H1 (cell line): Measurements from ENCODE around the gene SCP2. TPM values are rescaled to one million over a fixed set of nuclear protein-coding genes. Genes with fewer than 3 reads are reported as not detected.

ENCODE experiments used
- CTCF ChIA-PET: fragments of 300-600 bp; sonication (Branson Sonifier 250); formaldehyde crosslinking; loops from one replicate; lab custom pipeline; 2021; ENCODE audit not compliant: partially characterized antibody; lab: Charles Lee
- POLR2A ChIA-PET: fragments of 300-600 bp; sonication (Branson Sonifier 250); formaldehyde crosslinking; loops from one replicate; lab custom pipeline; 2021; ENCODE audit warnings: inconsistent platforms; ENCODE audit not compliant: partially characterized antibody; lab: Charles Lee
- DNase-seq, 2 experiments: peaks; one replicate each; pipeline versions ENCODE4 v3.0.0 to v3.0.0-alpha.2; 2010 to 2022; ENCODE audit warnings: low spot score in 2 of 2, low read depth in 1 of 2, mixed read lengths in 1 of 2
- FAIRE-seq: peaks from 2 replicates; lab custom pipeline; 2011; peaks lifted over from hg19 to GRCh38; lab: Jason Lieb, UNC
- H2AFZ ChIP-seq: 2 replicates; pipeline ENCODE4 v1.8.1; 2012; ENCODE audit warnings: low read length, inconsistent platforms
- H2AK5ac ChIP-seq: 2 replicates; pipeline ENCODE4 v1.6.1; 2013; ENCODE audit warnings: low read depth, low read length
- H2BK120ac ChIP-seq: replicated peaks from 2 replicates; pipeline ENCODE3; 2013; ENCODE audit warnings: low read depth, low read length, inconsistent platforms
- H2BK12ac ChIP-seq: 2 replicates; pipeline ENCODE4 v1.6.1; 2013; ENCODE audit warnings: low read depth, low read length
- H2BK15ac ChIP-seq: 2 replicates; pipeline ENCODE4 v1.6.1; 2013; ENCODE audit warnings: low read length
- H2BK20ac ChIP-seq: 2 replicates; pipeline ENCODE4 v1.6.1; 2013; ENCODE audit warnings: low read length
- H2BK5ac ChIP-seq: 2 replicates; pipeline ENCODE4 v1.6.1; 2013; ENCODE audit warnings: low read depth, low read length
- H3K14ac ChIP-seq: 2 replicates; pipeline ENCODE4 v1.6.1; 2013; ENCODE audit warnings: inconsistent platforms; ENCODE audit not compliant: insufficient read length
- H3K18ac ChIP-seq: 2 replicates; pipeline ENCODE4 v1.6.1; 2013; ENCODE audit warnings: low read length; ENCODE audit errors: extremely low read depth
- H3K23ac ChIP-seq: 2 replicates; pipeline ENCODE4 v1.6.1; 2013; ENCODE audit warnings: inconsistent platforms; ENCODE audit not compliant: insufficient read length
- H3K23me2 ChIP-seq: 2 replicates; pipeline ENCODE4 v1.6.1; 2013; ENCODE audit warnings: low read depth, low read length
- H3K27ac ChIP-seq: 2 replicates; pipeline ENCODE4 v1.6.1; 2011; ENCODE audit warnings: low read depth, low read length, inconsistent platforms
- H3K27me3 ChIP-seq, 4 experiments: replicated peaks in 1 of 4; 1 replicate in 1 of 4; 2 replicates in 3 of 4; pipeline versions ENCODE4 v1.6.1 to v1.8.1; 2011 to 2013; ENCODE audit warnings: low read length in 3 of 4, mild to moderate bottlenecking in 3 of 4, inconsistent platforms in 2 of 4, mixed read lengths in 2 of 4, moderate library complexity in 1 of 4; ENCODE audit not compliant: control insufficient read depth in 3 of 4, insufficient read depth in 3 of 4; ENCODE audit errors: extremely low read depth in 1 of 4
- H3K36me3 ChIP-seq, 4 experiments: 2 replicates each; pipeline versions ENCODE4 v1.6.1 to v1.8.1; 2011 to 2013; ENCODE audit warnings: mild to moderate bottlenecking in 4 of 4, low read length in 3 of 4, moderate library complexity in 2 of 4, control low read depth in 1 of 4, inconsistent platforms in 1 of 4; ENCODE audit not compliant: insufficient read depth in 4 of 4, control insufficient read depth in 2 of 4
- H3K4ac ChIP-seq: replicated peaks from 2 replicates; pipeline ENCODE3; 2013; ENCODE audit warnings: low read length, low read depth, mixed read lengths, inconsistent platforms; ENCODE audit not compliant: insufficient read length
- H3K4me1 ChIP-seq, 4 experiments: replicated peaks in 1 of 4; 1 replicate in 1 of 4; 2 replicates in 3 of 4; pipeline versions ENCODE4 v1.6.1 to v1.8.1; 2011 to 2013; ENCODE audit warnings: low read length in 3 of 4, inconsistent platforms in 2 of 4, mixed read lengths in 1 of 4; ENCODE audit not compliant: insufficient read depth in 4 of 4, control insufficient read depth in 3 of 4
- H3K4me2 ChIP-seq, 2 experiments: 2 replicates each; pipeline versions ENCODE4 v1.6.1 to v1.8.1; 2011 to 2013; ENCODE audit warnings: low read depth in 2 of 2, low read length in 2 of 2, control low read depth in 1 of 2, inconsistent platforms in 1 of 2, mild to moderate bottlenecking in 1 of 2; ENCODE audit not compliant: insufficient read depth in 1 of 2
- H3K4me3 ChIP-seq, 4 experiments: fragments of 200-600, 300-600 bp in 1 of 4; sonication (generic), shearing (Covaris generic), sonication (Bioruptor Twin) in 1 of 4; 2 replicates each; pipeline versions ENCODE4 v1.5.1 to v1.8.1; 2011 to 2016; ENCODE audit warnings: low read length in 4 of 4, low read depth in 3 of 4, control low read depth in 2 of 4, inconsistent platforms in 2 of 4, mild to moderate bottlenecking in 2 of 4, mixed read lengths in 1 of 4, moderate library complexity in 1 of 4; ENCODE audit not compliant: insufficient read depth in 2 of 4; ENCODE audit errors: extremely low read depth in 1 of 4
- H3K56ac ChIP-seq: replicated peaks from 2 replicates; pipeline ENCODE3; 2013; ENCODE audit warnings: low read depth, mild to moderate bottlenecking, mixed read lengths, low read length, inconsistent platforms; ENCODE audit not compliant: insufficient read length
- H3K79me1 ChIP-seq: 2 replicates; pipeline ENCODE4 v1.6.1; 2013; ENCODE audit warnings: low read depth, low read length, control low read depth
- H3K79me2 ChIP-seq, 2 experiments: 2 replicates each; pipeline versions ENCODE4 v1.6.1 to v1.8.1; 2012 to 2013; ENCODE audit warnings: low read length in 2 of 2, mild to moderate bottlenecking in 2 of 2, inconsistent platforms in 1 of 2; ENCODE audit not compliant: insufficient read depth in 2 of 2, control insufficient read depth in 1 of 2
- H3K9ac ChIP-seq, 4 experiments: replicated peaks in 1 of 4; 1 replicate in 1 of 4; 2 replicates in 3 of 4; pipeline versions ENCODE4 v1.6.1 to v1.8.1; 2011 to 2013; ENCODE audit warnings: low read depth in 3 of 4, low read length in 3 of 4, control low read depth in 2 of 4, mild to moderate bottlenecking in 2 of 4, moderate library complexity in 2 of 4, inconsistent platforms in 1 of 4; ENCODE audit errors: extremely low read depth in 1 of 4
- H3K9me3 ChIP-seq, 2 experiments: 2 replicates each; pipeline versions ENCODE4 v1.6.1 to v1.8.1; 2012 to 2013; ENCODE audit warnings: mild to moderate bottlenecking in 2 of 2, moderate library complexity in 2 of 2, control low read depth in 1 of 2, inconsistent platforms in 1 of 2, low read depth in 1 of 2, low read length in 1 of 2, mixed read lengths in 1 of 2; ENCODE audit not compliant: insufficient read depth in 2 of 2
- H4K20me1 ChIP-seq, 2 experiments: replicated peaks in 1 of 2; 2 replicates each; pipeline versions ENCODE3 to v1.8.1; 2011 to 2013; ENCODE audit warnings: inconsistent platforms in 2 of 2, low read length in 2 of 2, mild to moderate bottlenecking in 1 of 2; ENCODE audit not compliant: insufficient read depth in 2 of 2, control insufficient read depth in 1 of 2
- H4K5ac ChIP-seq: 2 replicates; pipeline ENCODE4 v1.6.1; 2013; ENCODE audit warnings: low read length, low read depth, mixed read lengths, inconsistent platforms; ENCODE audit not compliant: insufficient read length
- H4K8ac ChIP-seq: 2 replicates; pipeline ENCODE4 v1.8.0; 2013; ENCODE audit warnings: mild to moderate bottlenecking, moderate library complexity, low read length, inconsistent platforms; ENCODE audit not compliant: insufficient read depth; ENCODE audit errors: extremely low read depth
- H4K91ac ChIP-seq: replicated peaks from 2 replicates; pipeline ENCODE3; 2013; ENCODE audit warnings: low read length, mixed read lengths, inconsistent platforms; ENCODE audit not compliant: insufficient read length
- ATF3 ChIP-seq: IDR thresholded peaks from 2 replicates; pipeline ENCODE4 v1.6.1; 2011; ENCODE audit warnings: low read depth, mild to moderate bottlenecking, low read length; ENCODE audit not compliant: insufficient read depth
- BRCA1 ChIP-seq: IDR thresholded peaks from 2 replicates; pipeline ENCODE4 v1.6.1; 2012; ENCODE audit warnings: low read depth, low read length, improper control_type of control experiment
- CHD1 ChIP-seq: IDR thresholded peaks from 2 replicates; pipeline ENCODE4 v1.6.1; 2012; ENCODE audit warnings: low read depth, low read length, improper control_type of control experiment
- GABPA ChIP-seq: IDR thresholded peaks from 2 replicates; pipeline ENCODE4 v1.6.1; 2011; ENCODE audit warnings: mild to moderate bottlenecking, low read length, moderate library complexity, borderline replicate concordance; ENCODE audit not compliant: insufficient read depth
- HDAC6 ChIP-seq: IDR thresholded peaks from one replicate; pipeline ENCODE4 v1.7.1; 2012; ENCODE audit warnings: low read depth, mild to moderate bottlenecking, inconsistent platforms, low read length, moderate library complexity
- NANOG ChIP-seq: IDR thresholded peaks from 2 replicates; pipeline ENCODE4 v1.6.1; 2011; ENCODE audit warnings: low read length, low read depth, mild to moderate bottlenecking, inconsistent platforms; ENCODE audit not compliant: insufficient read depth, poor library complexity, severe bottlenecking
- POLR2AphosphoS5 ChIP-seq: IDR thresholded peaks from 2 replicates; pipeline ENCODE4 v1.6.1; 2011; ENCODE audit warnings: low read depth, low read length
- POU5F1 ChIP-seq: IDR thresholded peaks from 2 replicates; pipeline ENCODE4 v1.6.1; 2011; ENCODE audit warnings: low read depth, mild to moderate bottlenecking, low read length, moderate library complexity
- TAF7 ChIP-seq: optimal IDR thresholded peaks from 2 replicates; pipeline ENCODE3; 2011; ENCODE audit warnings: low read depth, mild to moderate bottlenecking, inconsistent platforms, low read length, moderate library complexity, borderline replicate concordance
- WGBS, 2 experiments: shearing (Covaris generic) in 1 of 2; methylation state at CpG; one replicate each; pipeline versions ENCODE4 v1.1.6 to v1.1.7; 2013 to 2015; ENCODE audit warnings: low lambda C conversion rate in 2 of 2, mixed read lengths in 2 of 2, inconsistent platforms in 1 of 2, low coverage in 1 of 2, missing lambda C conversion rate in 1 of 2; ENCODE audit not compliant: insufficient replicate concordance in 2 of 2, insufficient coverage in 1 of 2, insufficient read length in 1 of 2; ENCODE audit errors: extremely low coverage in 1 of 2, missing lambda C conversion rate in 1 of 2; 5-methylcytosine and 5-hydroxymethylcytosine counted together
- polyA plus RNA-seq, 7 experiments: library from polyadenylated mRNA; depleted of rRNA in 3 of 7; stranded (reverse) in 5 of 7; unstranded in 2 of 7; fragments of >200 nt in 5 of 7; fragments of 200-250 nt in 2 of 7; gene quantifications; 1 replicate in 5 of 7; 2 replicates in 1 of 7; 4 replicates in 1 of 7; pipeline versions ENCODE4 v1.2.1 to v1.2.3, GENCODE V29; 2011 to 2013; ENCODE audit warnings: missing spikeins in 2 of 7, mixed read lengths in 2 of 7
- total RNA-seq: library from RNA; stranded (reverse); fragmentation: NEBNext Ultra II Directional; extraction: Animal tissue kit (Norgen Biotek cat#: 25700); gene quantifications from 2 replicates; pipeline ENCODE4 v1.2.1, GENCODE V29; 2021
- TF ChIP-seq, protein P1 (sequence below): IDR thresholded peaks from 2 replicates; pipeline ENCODE4 v1.6.1; 2011; ENCODE audit warnings: low read length, improper control_type of control experiment

SCP2 gene
- total and polyA plus RNA-seq, 2 of the 8 experiments (the other 6 are each of a cell fraction or from before 2014, with no cell fraction given), result 20.9 to 54.3 TPM

GRCh38 chr1:53068314-53069099 lies 141.4 kb downstream of the SCP2 start:
- Histone ChIP-seq H3K23ac (no peak overlapping the region), H3K27ac (no peak overlapping the region), H3K79me1 (no peaks in the 10 kb centered on the region), H2AFZ (no peak overlapping the region), H3K27me3 (peaks cover 3 to 15% (median 13%) of the 10 kb centered on the region in 4 experiments), H2BK12ac (no peak overlapping the region), H3K9ac (no peak overlapping the region), H4K20me1 (no peaks in the 10 kb centered on the region), H3K9me3 (no peaks in the 10 kb centered on the region), H3K4me2 (no peak overlapping the region), H3K4ac (no peak overlapping the region), H2BK120ac (no peak overlapping the region), H3K79me2 (no peaks in the 10 kb centered on the region), H2BK20ac (no peak overlapping the region), H3K4me3 (no peak overlapping the region), H4K8ac (no peak overlapping the region), H3K4me1 (peaks cover 0 to 6% (median 0%) of the 10 kb centered on the region in 4 experiments; a peak in 2 of 7 replicates), H4K5ac (no peak overlapping the region), H3K18ac (no peak overlapping the region), H3K23me2 (peaks cover 2% of the 10 kb centered on the region; the same call in 1 of the 2 replicates), H2BK5ac (no peak overlapping the region), H3K56ac (no peak overlapping the region), H2BK15ac (no peak overlapping the region), H2AK5ac (no peak overlapping the region), H3K36me3 (no peaks in the 10 kb centered on the region), H3K14ac (no peak overlapping the region), H4K91ac (no peak overlapping the region)
- ChIA-PET CTCF (interaction anchor here (1.0 to 3.7 kb wide), 7 partner anchors 14 to 163 kb away, joined by 3 to 14 read pairs (median 4); no protein-coding TSS in a partner anchor), POLR2A (interaction anchor here (0.9 to 1.1 kb wide), 2 partner anchors 9 to 54 kb away, joined by 3 read pairs; no protein-coding TSS in a partner anchor)
- no peak for DNase-seq
- FAIRE-seq, result no peak
- 89% methylated on average over 6 of the region's 7 CpGs; no CpG with 5 or more reads in 1 of the 2 experiments for WGBS, 2 experiments
- TF ChIP-seq TAF7 (no peak), GABPA (no peak), POU5F1 (no peak), NANOG (no peak), HDAC6 (no peak), ATF3 (no peak), BRCA1 (no peak), POLR2AphosphoS5 (no peak), CHD1 (no peak)
- TF ChIP-seq, protein P1, sequence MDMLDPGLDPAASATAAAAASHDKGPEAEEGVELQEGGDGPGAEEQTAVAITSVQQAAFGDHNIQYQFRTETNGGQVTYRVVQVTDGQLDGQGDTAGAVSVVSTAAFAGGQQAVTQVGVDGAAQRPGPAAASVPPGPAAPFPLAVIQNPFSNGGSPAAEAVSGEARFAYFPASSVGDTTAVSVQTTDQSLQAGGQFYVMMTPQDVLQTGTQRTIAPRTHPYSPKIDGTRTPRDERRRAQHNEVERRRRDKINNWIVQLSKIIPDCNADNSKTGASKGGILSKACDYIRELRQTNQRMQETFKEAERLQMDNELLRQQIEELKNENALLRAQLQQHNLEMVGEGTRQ, result no peak
